Left lung (tissue), 10 donors: ENCODE data around the gene NT5DC3. TPM values are rescaled to one million over a fixed set of nuclear protein-coding genes. Genes with fewer than 3 reads are reported as not detected.

ENCODE experiments used
- ATAC-seq: fragments of 200-7000 bp; cut with Tn5 transposase; one replicate; pipeline ENCODE4 v1.9.1; 2020; ENCODE audit warnings: moderate library complexity
- DNase-seq, 4 donors: peaks; one replicate each; pipeline ENCODE4 v3.0.0-alpha.2; 2013 to 2020
- H3K27ac ChIP-seq, 2 donors: fragments of 200-600 bp; sonication (generic) in 1 of 2; one replicate each; pipeline versions ENCODE4 v1.5.0 to v1.8.0; 2020 to 2021
- H3K27me3 ChIP-seq, 2 donors: fragments of 200-600 bp; sonication (generic) in 1 of 2; one replicate each; pipeline versions ENCODE4 v1.5.0 to v1.8.0; 2020 to 2021
- H3K36me3 ChIP-seq, 2 donors: fragments of 200-600 bp; sonication (generic) in 1 of 2; one replicate each; pipeline versions ENCODE4 v1.5.0 to v1.8.0; 2020 to 2021
- H3K4me1 ChIP-seq, 2 donors: fragments of 200-600 bp; one replicate each; pipeline ENCODE4 v1.8.0; 2021
- H3K4me3 ChIP-seq, 2 donors: fragments of 200-600 bp; sonication (generic) in 1 of 2; one replicate each; pipeline versions ENCODE4 v1.5.0 to v1.8.0; 2020 to 2021; ENCODE audit warnings: mild to moderate bottlenecking in 1 of 2
- H3K9me3 ChIP-seq, 2 donors: fragments of 200-600 bp; sonication (generic) in 1 of 2; one replicate each; pipeline versions ENCODE4 v1.5.0 to v1.8.0; 2020 to 2021
- intact Hi-C, 2 donors: fragments of 100-400 bp; cut with DNase I; formaldehyde crosslinking; loops; one replicate each; pipeline versions ENCODE4 v1.11.2 to v1.14.2; 2022
- polyA plus RNA-seq, 6 donors: library from polyadenylated mRNA; unstranded; fragments of 120-200 nt; gene quantifications; one replicate each; pipeline ENCODE4 v1.2.1, GENCODE V29; 2013; ENCODE audit not compliant: insufficient read length in 6 of 6
- total RNA-seq, 2 donors: library from RNA; stranded (reverse); fragmentation: NEBNext Ultra II Directional; extraction: Animal tissue kit (Norgen Biotek cat#: 25700); gene quantifications; one replicate each; pipeline ENCODE4 v1.2.1, GENCODE V29; 2021
- TF ChIP-seq, protein P1 (sequence below), 2 donors: fragments of 200-600 bp; sonication (generic) in 1 of 2; IDR thresholded peaks; one replicate each; pipeline versions ENCODE4 v1.5.0 to v1.8.0; 2021; ENCODE audit warnings: antibody characterized with exemption in 2 of 2
- donor health status: DM: no; HTN: yes; CAD: no.
- donor health status: DM: no; HTN: no; CAD: no.

NT5DC3 gene
- total and polyA plus RNA-seq, 8 donors, result 5.2 to 8.9 (median 7.5) TPM

DNA sequence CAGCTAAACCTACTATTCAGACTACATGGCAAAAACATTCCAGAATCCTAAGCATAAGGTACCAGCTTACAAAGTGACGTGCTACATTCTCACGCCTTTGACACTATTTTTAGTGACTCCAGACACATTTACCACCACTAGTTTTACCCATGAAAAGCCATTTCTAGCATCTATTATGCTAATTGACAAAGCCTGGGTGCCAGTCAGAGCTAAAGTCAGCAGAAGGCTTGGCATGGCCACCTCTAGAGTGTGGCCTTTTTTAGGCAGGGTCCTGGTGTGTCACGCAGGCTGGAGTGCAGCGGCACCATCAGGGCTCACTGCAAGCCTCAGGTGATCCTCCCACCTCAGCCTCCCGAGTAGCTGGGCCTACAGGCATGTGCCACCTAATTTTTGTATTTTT lies 75.7 kb downstream of the NT5DC3 start:
- Histone ChIP-seq H3K4me1 (no peaks in the 10 kb centered on the region), H3K27ac (no peak overlapping the region), H3K36me3 (peaks cover 0 to 11% of the 10 kb centered on the region in 2 donors), H3K9me3 (no peaks in the 10 kb centered on the region), H3K27me3 (no peaks in the 10 kb centered on the region), H3K4me3 (no peak overlapping the region)
- ATAC-seq (no peak), DNase-seq (no peak)
- TF ChIP-seq, protein P1, sequence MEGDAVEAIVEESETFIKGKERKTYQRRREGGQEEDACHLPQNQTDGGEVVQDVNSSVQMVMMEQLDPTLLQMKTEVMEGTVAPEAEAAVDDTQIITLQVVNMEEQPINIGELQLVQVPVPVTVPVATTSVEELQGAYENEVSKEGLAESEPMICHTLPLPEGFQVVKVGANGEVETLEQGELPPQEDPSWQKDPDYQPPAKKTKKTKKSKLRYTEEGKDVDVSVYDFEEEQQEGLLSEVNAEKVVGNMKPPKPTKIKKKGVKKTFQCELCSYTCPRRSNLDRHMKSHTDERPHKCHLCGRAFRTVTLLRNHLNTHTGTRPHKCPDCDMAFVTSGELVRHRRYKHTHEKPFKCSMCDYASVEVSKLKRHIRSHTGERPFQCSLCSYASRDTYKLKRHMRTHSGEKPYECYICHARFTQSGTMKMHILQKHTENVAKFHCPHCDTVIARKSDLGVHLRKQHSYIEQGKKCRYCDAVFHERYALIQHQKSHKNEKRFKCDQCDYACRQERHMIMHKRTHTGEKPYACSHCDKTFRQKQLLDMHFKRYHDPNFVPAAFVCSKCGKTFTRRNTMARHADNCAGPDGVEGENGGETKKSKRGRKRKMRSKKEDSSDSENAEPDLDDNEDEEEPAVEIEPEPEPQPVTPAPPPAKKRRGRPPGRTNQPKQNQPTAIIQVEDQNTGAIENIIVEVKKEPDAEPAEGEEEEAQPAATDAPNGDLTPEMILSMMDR (IDR thresholded peaks at IDR 0.05), result no peak
- intact Hi-C loops, result no loop called here

DNA sequence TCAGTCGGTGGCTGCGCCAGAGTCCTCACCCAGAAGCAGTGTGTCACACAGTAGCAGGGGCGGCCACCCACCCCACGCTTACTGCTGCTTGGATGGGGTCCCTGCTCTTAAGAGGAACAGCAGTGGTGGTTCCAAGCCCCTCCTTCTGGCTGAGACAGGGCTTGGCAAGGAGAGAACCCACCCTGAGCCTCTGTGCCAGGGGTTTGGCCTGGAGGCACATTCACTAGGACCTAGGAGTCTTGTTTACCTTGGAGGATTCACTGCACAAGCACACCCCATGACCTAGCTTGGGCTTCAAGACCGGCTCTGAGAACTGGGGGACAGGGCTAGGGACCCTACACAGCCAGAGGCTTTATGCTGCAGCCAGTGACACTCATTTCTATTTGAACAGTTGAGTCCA lies 78.6 kb downstream of the NT5DC3 start:
- Histone ChIP-seq H3K27ac (no peak overlapping the region), H3K4me1 (no peaks in the 10 kb centered on the region), H3K4me3 (no peak overlapping the region), H3K9me3 (no peaks in the 10 kb centered on the region), H3K36me3 (peaks cover 0 to 11% of the 10 kb centered on the region in 2 donors), H3K27me3 (no peaks in the 10 kb centered on the region)
- ATAC-seq (no peak), DNase-seq (peak in 1 of 4 donors; percentile 57)
- TF ChIP-seq, protein P1 (IDR thresholded peaks at IDR 0.05), result no peak
- intact Hi-C loops, result no loop called here

DNA sequence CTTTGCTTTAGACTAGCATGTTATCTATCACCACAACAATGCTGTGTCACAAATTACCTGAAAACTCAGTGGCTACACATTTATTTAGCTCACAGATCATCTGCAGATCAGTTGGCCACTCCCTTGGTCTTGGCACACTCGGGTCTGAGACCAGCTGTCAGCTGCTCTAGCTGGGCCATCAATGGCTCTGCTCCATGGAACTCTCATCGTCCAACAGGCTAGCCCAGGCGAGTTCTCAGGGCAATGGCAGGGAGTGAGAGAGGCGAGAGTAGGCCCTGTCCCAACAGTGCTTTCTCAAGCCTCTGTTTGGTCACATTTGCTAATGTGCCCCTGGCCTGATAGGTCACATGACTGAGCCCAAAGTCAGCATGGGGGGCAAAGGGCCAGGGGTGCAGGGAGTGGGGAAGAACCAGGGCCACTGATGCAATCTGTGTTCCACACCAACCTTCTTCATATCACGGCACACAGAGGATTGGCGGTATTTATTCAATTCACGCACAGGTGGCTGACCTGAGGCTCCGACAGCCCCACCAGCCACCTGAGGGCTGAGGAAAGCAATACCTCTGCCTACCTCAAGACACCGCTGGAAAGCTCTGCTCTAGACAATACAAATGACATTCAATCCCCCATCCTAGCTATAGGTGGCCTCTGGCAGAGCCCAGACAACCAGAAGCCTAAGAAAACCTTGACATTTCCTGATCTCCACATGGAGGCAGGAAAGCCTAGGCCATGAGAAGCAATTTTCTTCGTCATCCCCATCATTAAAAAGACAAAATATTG lies 82.5 kb downstream of the NT5DC3 start:
- no peaks in the 10 kb centered on the region for H3K9me3 ChIP-seq
- no peak overlapping the region for H3K4me3 ChIP-seq
- H3K27me3 ChIP-seq, result no peaks in the 10 kb centered on the region
- TF ChIP-seq, protein P1 (IDR thresholded peaks at IDR 0.05), result no peak
- DNase-seq (no peak), ATAC-seq (no peak)
- no peaks in the 10 kb centered on the region for H3K4me1 ChIP-seq
- H3K36me3 ChIP-seq, result peaks cover 0 to 3% of the 10 kb centered on the region in 2 donors
- intact Hi-C loops, result no loop called here
- no peak overlapping the region for H3K27ac ChIP-seq

DNA sequence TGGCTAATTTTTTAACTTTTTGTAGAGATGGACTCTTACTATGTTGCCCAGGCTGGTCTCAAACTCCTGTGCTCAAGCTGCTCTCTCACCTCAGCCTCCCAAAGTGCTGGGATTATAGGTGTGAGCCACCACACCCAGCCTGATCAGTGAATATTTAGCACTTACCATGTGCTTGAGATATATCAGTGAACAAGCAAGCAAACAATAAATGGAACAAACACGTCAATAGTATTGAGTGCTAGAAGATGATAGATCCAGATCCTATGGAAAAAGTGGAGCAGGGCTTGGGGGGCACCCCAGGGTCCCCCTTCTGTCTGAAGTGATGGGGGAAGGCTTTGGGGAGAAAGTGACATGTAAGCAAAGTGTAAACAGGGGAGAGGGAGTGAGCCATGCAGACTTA lies 83.8 kb downstream of the NT5DC3 start:
- intact Hi-C loops, result no loop called here
- no peak overlapping the region for H3K4me3 ChIP-seq
- H3K36me3 ChIP-seq, result no peaks in the 10 kb centered on the region
- no peaks in the 10 kb centered on the region for H3K27me3 ChIP-seq
- no peak for ATAC-seq
- H3K9me3 ChIP-seq, result no peaks in the 10 kb centered on the region
- no peak for DNase-seq
- no peaks in the 10 kb centered on the region for H3K4me1 ChIP-seq
- H3K27ac ChIP-seq, result no peak overlapping the region
- TF ChIP-seq, protein P1 (IDR thresholded peaks at IDR 0.05), result no peak

- H3K4me3 ChIP-seq, result no peak overlapping the region
- H3K9me3 ChIP-seq, result no peaks in the 10 kb centered on the region
- ATAC-seq (no peak), DNase-seq (no peak)
- no peaks in the 10 kb centered on the region for H3K4me1 ChIP-seq
- no peaks in the 10 kb centered on the region for H3K27me3 ChIP-seq
- no peaks in the 10 kb centered on the region for H3K36me3 ChIP-seq
- TF ChIP-seq, protein P1 (IDR thresholded peaks at IDR 0.05), result no peak
- no peak overlapping the region for H3K27ac ChIP-seq
- intact Hi-C loops, result no loop called here
These were observed 84.6 kb downstream of the NT5DC3 start for GRCh38 chr12:103756443-103756842.
